Naive thymus-derived CD4-positive, alpha-beta T cell (primary cell): ENCODE results near the gene MKNK1. TPM values are rescaled to one million over a fixed set of nuclear protein-coding genes. Genes with fewer than 3 reads are reported as not detected.

ENCODE experiments used
- ATAC-seq: fragments of 150-1000 bp; cut with Tn5 transposase; 2 replicates; pipeline ENCODE4 v1.10.0; 2021; ENCODE audit warnings: mild to moderate bottlenecking, moderate library complexity
- CTCF ChIA-PET: fragments of 350-600 bp; sonication (Branson Sonifier 250); formaldehyde crosslinking; loops from one replicate; lab custom pipeline; 2021; ENCODE audit warnings: antibody characterized with exemption; lab: Charles Lee
- POLR2A ChIA-PET: fragments of 350-600 bp; sonication (Branson Sonifier 250); formaldehyde crosslinking; loops from one replicate; lab custom pipeline; 2021; ENCODE audit warnings: antibody characterized with exemption, inconsistent platforms; lab: Charles Lee
- DNase-seq, 9 donors: peaks; one replicate each; pipeline versions ENCODE4 v3.0.0 to v3.0.0-alpha.2; 2020 to 2022; ENCODE audit warnings: mixed read lengths in 1 of 9
- H3K27ac ChIP-seq: one replicate; pipeline ENCODE4 v1.7.0; 2013; ENCODE audit warnings: mild to moderate bottlenecking, low read depth, low read length, moderate library complexity
- H3K27me3 ChIP-seq, 2 donors: one replicate each; pipeline ENCODE4 v1.7.0; 2013; ENCODE audit warnings: low read length in 2 of 2, mild to moderate bottlenecking in 2 of 2, moderate library complexity in 2 of 2; ENCODE audit not compliant: control insufficient read depth in 2 of 2, insufficient read depth in 2 of 2
- H3K36me3 ChIP-seq, 3 experiments: 1 replicate in 2 of 3; 2 replicates in 1 of 3; pipeline ENCODE4 v1.7.0; 2013; ENCODE audit warnings: low read length in 3 of 3, mild to moderate bottlenecking in 3 of 3, moderate library complexity in 1 of 3; ENCODE audit not compliant: insufficient read depth in 3 of 3, control insufficient read depth in 2 of 3
- H3K4me1 ChIP-seq, 2 donors: one replicate each; pipeline ENCODE4 v1.7.0; 2013; ENCODE audit warnings: low read length in 2 of 2, mild to moderate bottlenecking in 2 of 2, moderate library complexity in 1 of 2; ENCODE audit not compliant: control insufficient read depth in 2 of 2, insufficient read depth in 2 of 2
- H3K4me3 ChIP-seq: 2 replicates; pipeline ENCODE4 v1.7.0; 2013; ENCODE audit warnings: mild to moderate bottlenecking, low read length
- H3K9me3 ChIP-seq, 3 experiments: 1 replicate in 2 of 3; 2 replicates in 1 of 3; pipeline ENCODE4 v1.7.0; 2013; ENCODE audit warnings: low read length in 3 of 3; ENCODE audit not compliant: control insufficient read depth in 2 of 3
- H3K27ac Mint-ChIP-seq, 9 donors: one replicate each; pipeline ENCODE4 v1.8.0; 2020 to 2022; ENCODE audit warnings: mixed read lengths in 9 of 9, mild to moderate bottlenecking in 8 of 9, moderate library complexity in 5 of 9, inconsistent platforms in 2 of 9
- H3K27me3 Mint-ChIP-seq, 5 donors: one replicate each; pipeline ENCODE4 v1.8.0; 2021 to 2022; ENCODE audit warnings: mixed read lengths in 5 of 5, mild to moderate bottlenecking in 1 of 5
- H3K36me3 Mint-ChIP-seq, 5 donors: one replicate each; pipeline ENCODE4 v1.8.0; 2020 to 2022; ENCODE audit warnings: mixed read lengths in 5 of 5, mild to moderate bottlenecking in 3 of 5, inconsistent platforms in 1 of 5
- H3K4me1 Mint-ChIP-seq, 7 donors: one replicate each; pipeline ENCODE4 v1.8.0; 2020 to 2022; ENCODE audit warnings: mixed read lengths in 7 of 7, mild to moderate bottlenecking in 3 of 7, inconsistent platforms in 1 of 7
- H3K4me3 Mint-ChIP-seq, 10 donors: one replicate each; pipeline ENCODE4 v1.8.0; 2020 to 2022; ENCODE audit warnings: mild to moderate bottlenecking in 10 of 10, mixed read lengths in 10 of 10, moderate library complexity in 6 of 10, inconsistent platforms in 2 of 10
- H3K9me3 Mint-ChIP-seq, 11 donors: one replicate each; pipeline ENCODE4 v1.8.0; 2020 to 2022; ENCODE audit warnings: mixed read lengths in 11 of 11, mild to moderate bottlenecking in 4 of 11, inconsistent platforms in 1 of 11, moderate library complexity in 1 of 11
- intact Hi-C, 2 donors: fragments of 100-400 bp; cut with micrococcal nuclease; formaldehyde crosslinking; loops; one replicate each; pipeline ENCODE4 v1.15.1; 2023
- polyA plus RNA-seq, 2 donors: library from polyadenylated mRNA; unstranded; fragments of 300-500 nt; fragmentation: Illumina TruSeq; gene quantifications; one replicate each; pipeline ENCODE4 v1.2.3, GENCODE V29; 2021
- total RNA-seq, 6 experiments: library from RNA in 5 of 6; stranded (reverse) in 5 of 6; gene quantifications; 1 replicate in 5 of 6; 2 replicates in 1 of 6; pipeline ENCODE4 v1.2.3 and lab custom pipeline; 2021 to 2026

Gene MKNK1
- total and polyA plus RNA-seq, 7 experiments from 2014 or later, result 21.9 to 80.1 (median 53.3) TPM

DNA sequence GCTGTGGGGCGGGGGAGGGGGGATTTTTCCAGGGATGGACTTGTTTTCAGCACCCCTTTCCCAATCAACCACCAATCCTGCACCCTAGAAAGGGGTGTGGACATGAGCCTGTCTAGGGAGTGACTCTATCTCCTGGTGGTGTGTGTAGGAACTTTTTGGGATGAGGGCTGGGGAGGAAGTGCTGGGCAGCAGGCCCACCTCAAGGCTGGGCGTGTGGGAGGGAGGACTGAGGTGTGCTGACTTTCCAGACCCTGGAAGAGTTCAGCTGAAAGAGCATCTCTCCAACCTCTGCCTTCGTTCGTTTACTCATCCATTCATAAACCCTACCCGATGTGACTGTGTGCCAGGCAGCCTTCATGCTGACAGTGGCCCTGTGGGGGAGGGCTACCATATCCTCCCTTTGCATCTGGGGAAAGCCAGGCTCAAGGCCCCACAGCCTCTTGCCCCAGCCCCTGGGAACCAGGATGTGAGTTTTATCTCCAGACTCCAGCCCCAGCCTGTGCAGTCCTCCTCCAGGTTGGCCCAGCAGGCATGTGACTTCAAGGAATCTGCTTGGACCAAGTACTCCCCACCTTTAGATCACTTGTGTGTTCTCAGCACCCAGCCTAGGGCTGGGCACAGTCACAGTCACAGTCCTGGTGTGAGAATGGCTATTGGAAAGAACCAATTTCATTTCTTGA lies 59.4 kb downstream of the MKNK1 start:
- CTCF ChIA-PET, result no interaction called here

DNA sequence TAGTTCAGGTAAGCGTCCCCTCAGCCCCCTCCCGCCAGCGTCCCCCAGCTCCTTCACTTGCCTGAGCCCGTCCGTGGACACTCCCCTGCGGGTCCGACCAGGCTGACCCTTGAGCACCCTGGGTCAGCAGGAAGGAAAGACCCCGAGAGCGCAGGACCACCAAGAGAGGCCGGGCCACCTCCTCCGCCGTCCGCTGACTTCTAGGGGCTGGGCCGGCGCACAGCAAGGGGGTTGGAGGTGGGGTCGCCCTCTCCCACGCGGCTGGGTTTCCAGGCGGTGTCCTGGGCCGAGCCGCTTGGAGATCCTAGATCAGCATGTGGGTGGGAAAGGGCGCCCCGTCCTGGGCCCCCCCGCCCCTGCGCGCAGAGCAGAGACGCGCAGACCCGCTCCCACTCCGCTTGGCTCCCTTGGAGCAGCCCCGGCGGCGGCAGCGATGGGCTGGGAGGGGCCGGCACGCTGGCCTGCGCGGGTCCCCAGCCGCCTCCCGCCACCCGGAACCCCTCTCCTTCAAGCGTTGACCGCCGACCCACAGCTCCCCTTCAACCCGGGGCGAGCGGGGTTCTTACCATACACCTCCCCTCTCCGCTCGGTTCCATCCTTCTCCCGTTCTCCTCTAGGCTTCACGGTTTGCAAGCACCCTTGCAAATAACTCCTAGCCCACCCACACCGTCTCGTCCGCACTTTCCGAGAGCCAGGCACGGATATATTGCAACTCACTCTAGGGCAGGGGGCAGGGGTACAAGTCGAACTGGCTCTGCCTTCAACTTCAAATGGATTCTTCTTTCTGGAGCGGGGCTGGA lies 60.1 kb downstream of the MKNK1 start:
- H3K27me3 ChIP-seq, result peaks cover 6 to 9% of the 10 kb centered on the region in 2 donors
- CTCF ChIA-PET, result interaction anchor here (2.1 kb wide), 1 partner anchor 15 kb away, joined by 5 read pairs; no protein-coding TSS in a partner anchor
- Mint-ChIP-seq H3K9me3 (no peaks in the 10 kb centered on the region), H3K4me1 (peaks cover 0 to 10% (median 4%) of the 10 kb centered on the region in 7 donors), H3K4me3 (peak overlapping the region in 1 of 10 donors; percentile 60), H3K36me3 (peaks cover 0 to 3% (median 0%) of the 10 kb centered on the region in 5 donors), H3K27me3 (peaks cover 49 to 60% (median 55%) of the 10 kb centered on the region in 5 donors), H3K27ac (no peak overlapping the region)
- no peak for ATAC-seq
- POLR2A ChIA-PET, result no interaction called here
- no peak for DNase-seq
- intact Hi-C loops, result no loop called here
- H3K27ac ChIP-seq, result no peak overlapping the region
- no peaks in the 10 kb centered on the region for H3K9me3 ChIP-seq
- no peaks in the 10 kb centered on the region for H3K36me3 ChIP-seq
- H3K4me1 ChIP-seq, result no peaks in the 10 kb centered on the region
- H3K4me3 ChIP-seq, result no peak overlapping the region

More for the DNA sequence above, 59.4 kb downstream of the MKNK1 start:
- Mint-ChIP-seq H3K27me3 (peaks cover 51 to 60% (median 55%) of the 10 kb centered on the region in 5 donors), H3K4me1 (peaks cover 4 to 16% (median 8%) of the 10 kb centered on the region in 7 donors), H3K27ac (no peak overlapping the region), H3K36me3 (peaks cover 0 to 3% (median 0%) of the 10 kb centered on the region in 5 donors), H3K9me3 (no peaks in the 10 kb centered on the region), H3K4me3 (peak overlapping the region in 1 of 10 donors; percentile 60)
- intact Hi-C loops, result no loop called here
- H3K36me3 ChIP-seq, result no peaks in the 10 kb centered on the region
- no peak overlapping the region for H3K27ac ChIP-seq
- DNase-seq (no peak), ATAC-seq (no peak)
- no peaks in the 10 kb centered on the region for H3K9me3 ChIP-seq
- peaks cover 6 to 9% of the 10 kb centered on the region in 2 donors for H3K27me3 ChIP-seq
- no peak overlapping the region for H3K4me3 ChIP-seq
- peaks cover 0 to 6% of the 10 kb centered on the region in 2 donors for H3K4me1 ChIP-seq
- POLR2A ChIA-PET, result no interaction called here

DNA sequence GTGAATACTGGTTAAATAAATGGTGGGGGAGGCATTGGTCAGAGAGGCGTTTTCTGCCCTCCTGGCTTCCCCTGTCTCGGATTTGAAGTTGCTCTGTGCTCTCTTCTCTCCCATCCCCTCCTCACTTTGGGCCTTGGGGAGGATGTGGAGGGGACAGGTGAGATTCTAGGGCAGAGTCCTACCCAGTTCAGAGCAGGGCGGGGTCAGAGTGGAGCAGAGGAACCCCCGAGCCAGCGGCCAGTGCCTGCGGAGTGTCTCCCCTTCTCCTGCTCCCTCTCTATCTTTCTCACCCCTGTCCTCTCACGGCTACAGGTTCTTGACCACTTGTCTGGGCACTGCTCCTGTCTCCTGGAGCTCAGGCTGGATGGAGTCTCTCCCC lies 60.7 kb downstream of the MKNK1 start:
- H3K4me3 ChIP-seq, result no peak overlapping the region
- no peak overlapping the region for H3K27ac ChIP-seq
- Mint-ChIP-seq H3K9me3 (no peaks in the 10 kb centered on the region), H3K36me3 (peaks cover 0 to 3% (median 0%) of the 10 kb centered on the region in 5 donors), H3K4me1 (peaks cover 0 to 10% (median 4%) of the 10 kb centered on the region in 7 donors), H3K27ac (no peak overlapping the region), H3K27me3 (peaks cover 49 to 63% (median 55%) of the 10 kb centered on the region in 5 donors), H3K4me3 (no peak overlapping the region)
- H3K27me3 ChIP-seq, result peaks cover 6 to 9% of the 10 kb centered on the region in 2 donors
- CTCF ChIA-PET, result interaction anchor here (2.1 kb wide), 1 partner anchor 15 kb away, joined by 5 read pairs; no protein-coding TSS in a partner anchor
- POLR2A ChIA-PET, result no interaction called here
- H3K9me3 ChIP-seq, result no peaks in the 10 kb centered on the region
- H3K36me3 ChIP-seq, result no peaks in the 10 kb centered on the region
- DNase-seq (no peak), ATAC-seq (no peak)
- H3K4me1 ChIP-seq, result no peaks in the 10 kb centered on the region
- intact Hi-C loops, result no loop called here

DNA sequence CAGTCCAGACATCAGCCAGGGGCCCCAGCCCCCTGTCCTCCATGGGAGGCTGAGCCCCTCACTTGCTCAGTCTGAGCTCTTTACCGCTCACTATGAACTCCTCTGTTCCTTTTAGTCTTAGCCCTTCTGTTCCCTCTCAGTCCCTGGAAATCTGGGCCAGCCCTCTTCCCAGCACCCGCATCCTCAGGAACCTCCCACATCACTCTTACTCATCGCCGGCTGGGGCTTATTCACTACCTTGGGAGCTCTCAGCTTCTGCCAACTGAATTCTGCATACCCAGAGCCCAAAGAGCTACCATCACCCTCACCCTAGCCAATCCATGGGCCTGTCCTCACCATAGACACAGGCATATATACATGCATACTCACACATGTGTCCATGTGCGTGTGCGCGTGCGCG lies 64.1 kb downstream of the MKNK1 start:
- DNase-seq (no peak), ATAC-seq (no peak)
- Histone ChIP-seq H3K9me3 (no peaks in the 10 kb centered on the region), H3K36me3 (no peaks in the 10 kb centered on the region), H3K27ac (no peak overlapping the region), H3K27me3 (peaks cover 1 to 5% of the 10 kb centered on the region in 2 donors), H3K4me1 (no peaks in the 10 kb centered on the region), H3K4me3 (no peak overlapping the region)
- ChIA-PET POLR2A (no interaction called here), CTCF (interaction anchor here (2.0 kb wide), 1 partner anchor 13 kb away, joined by 5 read pairs; no protein-coding TSS in a partner anchor)
- intact Hi-C loops, result no loop called here
- Mint-ChIP-seq H3K27me3 (peaks cover 21 to 70% (median 32%) of the 10 kb centered on the region in 5 donors), H3K27ac (no peak overlapping the region), H3K4me1 (peaks cover 0 to 9% (median 3%) of the 10 kb centered on the region in 7 donors), H3K9me3 (peaks cover 0 to 11% (median 0%) of the 10 kb centered on the region in 11 donors), H3K4me3 (no peak overlapping the region), H3K36me3 (no peaks in the 10 kb centered on the region)

DNA sequence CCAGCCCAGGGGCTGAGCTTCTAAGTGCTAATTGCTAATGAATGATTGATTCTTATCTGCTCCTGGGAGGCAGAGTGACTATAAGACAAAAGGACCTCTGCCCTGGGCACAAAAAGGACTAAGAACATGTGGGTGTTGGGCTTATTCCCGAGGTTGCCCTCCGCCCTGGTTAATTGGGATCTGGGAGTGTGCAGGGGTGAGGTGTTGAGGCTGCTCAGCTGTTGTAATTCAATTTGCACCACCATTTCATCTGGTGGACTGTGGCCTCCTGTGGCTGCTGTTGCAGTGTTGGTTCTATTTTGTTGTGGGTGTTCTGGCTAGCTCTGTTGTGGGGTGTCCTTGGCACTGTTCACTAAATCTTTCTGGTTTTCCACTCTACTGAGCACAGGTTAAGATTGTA lies 65.9 kb downstream of the MKNK1 start:
- H3K27me3 ChIP-seq, result no peaks in the 10 kb centered on the region
- H3K4me3 ChIP-seq, result no peak overlapping the region
- CTCF ChIA-PET, result interaction anchor here (1.9 kb wide), 1 partner anchor 12 kb away, joined by 5 read pairs; no protein-coding TSS in a partner anchor
- Mint-ChIP-seq H3K9me3 (peaks cover 0 to 11% (median 0%) of the 10 kb centered on the region in 11 donors), H3K36me3 (peaks cover 0 to 2% (median 0%) of the 10 kb centered on the region in 5 donors), H3K27ac (peak overlapping the region in 1 of 9 donors; percentile 81), H3K4me1 (peaks cover 0 to 10% (median 5%) of the 10 kb centered on the region in 7 donors), H3K4me3 (no peak overlapping the region), H3K27me3 (peaks cover 9 to 68% (median 18%) of the 10 kb centered on the region in 5 donors)
- H3K4me1 ChIP-seq, result peaks cover 0 to 4% of the 10 kb centered on the region in 2 donors
- H3K36me3 ChIP-seq, result no peaks in the 10 kb centered on the region
- intact Hi-C loops, result no loop called here
- POLR2A ChIA-PET, result no interaction called here
- DNase-seq, result no peak
- no peak overlapping the region for H3K27ac ChIP-seq
- ATAC-seq, result no peak
- H3K9me3 ChIP-seq, result no peaks in the 10 kb centered on the region

DNA sequence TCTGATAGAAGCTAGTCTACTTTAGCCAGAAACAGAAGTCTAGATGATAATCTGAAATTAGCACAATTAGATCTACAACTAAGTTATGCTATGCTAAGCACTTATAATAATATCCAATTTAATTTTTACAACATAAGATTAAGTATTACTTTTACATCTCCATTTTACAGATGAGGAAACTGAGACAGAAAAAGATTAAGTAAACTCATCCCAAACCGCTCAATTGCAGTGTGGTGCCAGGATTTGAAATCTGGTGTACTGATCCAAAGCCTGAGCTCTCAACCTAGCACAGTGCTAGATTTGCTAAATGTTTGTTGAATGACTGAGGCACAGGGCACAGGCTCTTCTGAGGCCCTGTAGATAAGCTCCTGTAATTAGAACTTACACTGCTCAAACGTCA lies 66.4 kb downstream of the MKNK1 start:
- no peak overlapping the region for H3K27ac Mint-ChIP-seq
- peaks cover 0 to 11% (median 0%) of the 10 kb centered on the region in 11 donors for H3K9me3 Mint-ChIP-seq

More for the DNA sequence above, 66.4 kb downstream of the MKNK1 start:
- ATAC-seq, result no peak
- no peak overlapping the region for H3K4me3 Mint-ChIP-seq
- Histone ChIP-seq H3K27me3 (no peaks in the 10 kb centered on the region), H3K4me3 (no peak overlapping the region), H3K36me3 (no peaks in the 10 kb centered on the region), H3K27ac (no peak overlapping the region), H3K4me1 (peaks cover under 1 to 4% of the 10 kb centered on the region in 2 donors), H3K9me3 (no peaks in the 10 kb centered on the region)
- peaks cover 4 to 63% (median 13%) of the 10 kb centered on the region in 5 donors for H3K27me3 Mint-ChIP-seq
- ChIA-PET POLR2A (no interaction called here), CTCF (interaction anchor here (1.9 kb wide), 1 partner anchor 11 kb away, joined by 5 read pairs; no protein-coding TSS in a partner anchor)
- H3K36me3 Mint-ChIP-seq, result peaks cover 0 to 2% (median 0%) of the 10 kb centered on the region in 5 donors
- intact Hi-C loops, result no loop called here
- DNase-seq, result no peak
- peaks cover 0 to 10% (median 5%) of the 10 kb centered on the region in 7 donors for H3K4me1 Mint-ChIP-seq
